MCF 10A (cell line): ENCODE results near the gene ZNF740. TPM values are rescaled to one million over a fixed set of nuclear protein-coding genes. Genes with fewer than 3 reads are reported as not detected.
A peak's percentile ranks its signal among the peaks of the same experiment; 100 is the strongest.

Experiments used
- BruUV-seq: library from RNA; stranded (reverse); fragments of 400-500 nt; replicated peaks from 2 replicates; lab custom pipeline; 2021; lab: Mats Ljungman, UMichigan
- CTCF ChIA-PET: fragments of 300-600 bp; sonication (Branson Sonifier 250); formaldehyde crosslinking; extraction: SDS; loops from one replicate; lab custom pipeline; 2021; ENCODE audit warnings: antibody characterized with exemption, inconsistent platforms; lab: Yijun Ruan, JAX
- POLR2A ChIA-PET: fragments of 300-600, 350-650 bp; sonication (Branson Sonifier 250); formaldehyde crosslinking; extraction: SDS; loops from one replicate; lab custom pipeline; 2020; ENCODE audit warnings: antibody characterized with exemption, inconsistent platforms; lab: Yijun Ruan, JAX
- DNase-seq: peaks from one replicate; pipeline ENCODE4 v3.0.0-alpha.2; 2018; ENCODE audit not compliant: unreplicated experiment
- H3K27ac Mint-ChIP-seq: one replicate; pipeline ENCODE4 v1.8.0; 2022; ENCODE audit warnings: mild to moderate bottlenecking, low read depth, mixed read lengths; ENCODE audit not compliant: unreplicated experiment
- H3K27me3 Mint-ChIP-seq: one replicate; pipeline ENCODE4 v1.8.0; 2022; ENCODE audit warnings: mixed read lengths; ENCODE audit not compliant: insufficient read depth, unreplicated experiment
- H3K36me3 Mint-ChIP-seq: one replicate; pipeline ENCODE4 v1.8.0; 2022; ENCODE audit warnings: mild to moderate bottlenecking, moderate library complexity, mixed read lengths; ENCODE audit not compliant: insufficient read depth, unreplicated experiment
- H3K4me1 Mint-ChIP-seq: one replicate; pipeline ENCODE4 v1.8.0; 2022; ENCODE audit warnings: mixed read lengths; ENCODE audit not compliant: insufficient read depth, unreplicated experiment
- H3K4me3 Mint-ChIP-seq: one replicate; pipeline ENCODE4 v1.8.0; 2022; ENCODE audit warnings: mild to moderate bottlenecking, moderate library complexity, mixed read lengths; ENCODE audit not compliant: unreplicated experiment
- H3K9me3 Mint-ChIP-seq: one replicate; pipeline ENCODE4 v1.8.0; 2022; ENCODE audit warnings: mixed read lengths; ENCODE audit not compliant: unreplicated experiment
- intact Hi-C: fragments of 100-400 bp; cut with micrococcal nuclease; formaldehyde crosslinking; loops from 2 replicates; pipeline ENCODE4 v1.14.1; 2022
- total RNA-seq: library from RNA; stranded (reverse); gene quantifications from 2 replicates; pipeline ENCODE4 v1.2.3, GENCODE V29; 2022
- TF ChIP-seq, protein P1 (sequence below): fragments of 200-600 bp; IDR thresholded peaks from one replicate; pipeline ENCODE4 v1.8.0; 2022; ENCODE audit warnings: antibody characterized with exemption, mild to moderate bottlenecking; ENCODE audit not compliant: unreplicated experiment

The ZNF740 gene
- total RNA-seq, 1 experiment from 2014 or later = 36.2 TPM

DNA sequence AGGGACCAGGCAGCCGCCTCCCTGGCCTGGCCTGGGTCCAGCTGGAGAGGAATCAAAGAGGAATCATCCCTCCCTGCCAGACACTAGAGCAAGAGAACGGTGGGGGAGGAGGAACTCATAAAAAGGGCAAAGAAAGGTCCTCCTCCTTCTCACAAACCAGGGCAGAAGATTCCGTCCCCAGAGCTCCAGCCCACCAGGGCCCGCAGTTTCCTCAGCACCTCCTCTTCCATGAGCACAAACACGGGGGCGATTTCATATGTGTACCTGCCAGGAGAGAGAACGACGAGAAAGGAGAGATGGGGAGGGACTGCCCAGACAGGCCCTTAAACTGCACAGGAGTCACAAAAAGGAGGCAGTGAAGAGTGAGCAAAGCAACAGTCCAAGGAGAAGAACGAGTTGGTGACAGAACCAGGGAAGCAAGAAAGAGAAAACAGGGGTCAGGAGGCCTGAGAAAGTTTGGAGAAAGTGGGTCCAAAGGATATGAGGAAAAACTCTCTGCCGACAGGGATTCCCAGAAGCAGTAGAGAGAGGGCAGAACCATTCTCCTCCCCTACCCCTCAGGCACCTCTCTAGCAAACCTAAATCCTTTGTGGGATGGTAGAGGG lies 8.7 kb upstream of the ZNF740 start:
- no peak overlapping the region for H3K4me3 Mint-ChIP-seq
- peaks cover 22% of the 10 kb centered on the region for H3K36me3 Mint-ChIP-seq
- peaks cover 18% of the 10 kb centered on the region for H3K4me1 Mint-ChIP-seq
- ChIA-PET POLR2A (no interaction called here), CTCF (interaction anchor here (0.6 to 2.0 kb wide), 3 partner anchors 12 to 40 kb away, joined by 3 to 9 read pairs (median 7); no protein-coding TSS in a partner anchor)
- no peaks in the 10 kb centered on the region for H3K27me3 Mint-ChIP-seq
- no TSS peak for BruUV-seq
- no peak for DNase-seq
- intact Hi-C loops = no loop called here
- H3K9me3 Mint-ChIP-seq = no peaks in the 10 kb centered on the region
- TF ChIP-seq, protein P1, sequence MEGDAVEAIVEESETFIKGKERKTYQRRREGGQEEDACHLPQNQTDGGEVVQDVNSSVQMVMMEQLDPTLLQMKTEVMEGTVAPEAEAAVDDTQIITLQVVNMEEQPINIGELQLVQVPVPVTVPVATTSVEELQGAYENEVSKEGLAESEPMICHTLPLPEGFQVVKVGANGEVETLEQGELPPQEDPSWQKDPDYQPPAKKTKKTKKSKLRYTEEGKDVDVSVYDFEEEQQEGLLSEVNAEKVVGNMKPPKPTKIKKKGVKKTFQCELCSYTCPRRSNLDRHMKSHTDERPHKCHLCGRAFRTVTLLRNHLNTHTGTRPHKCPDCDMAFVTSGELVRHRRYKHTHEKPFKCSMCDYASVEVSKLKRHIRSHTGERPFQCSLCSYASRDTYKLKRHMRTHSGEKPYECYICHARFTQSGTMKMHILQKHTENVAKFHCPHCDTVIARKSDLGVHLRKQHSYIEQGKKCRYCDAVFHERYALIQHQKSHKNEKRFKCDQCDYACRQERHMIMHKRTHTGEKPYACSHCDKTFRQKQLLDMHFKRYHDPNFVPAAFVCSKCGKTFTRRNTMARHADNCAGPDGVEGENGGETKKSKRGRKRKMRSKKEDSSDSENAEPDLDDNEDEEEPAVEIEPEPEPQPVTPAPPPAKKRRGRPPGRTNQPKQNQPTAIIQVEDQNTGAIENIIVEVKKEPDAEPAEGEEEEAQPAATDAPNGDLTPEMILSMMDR = no peak
- H3K27ac Mint-ChIP-seq = peak overlapping the region; percentile 56

DNA sequence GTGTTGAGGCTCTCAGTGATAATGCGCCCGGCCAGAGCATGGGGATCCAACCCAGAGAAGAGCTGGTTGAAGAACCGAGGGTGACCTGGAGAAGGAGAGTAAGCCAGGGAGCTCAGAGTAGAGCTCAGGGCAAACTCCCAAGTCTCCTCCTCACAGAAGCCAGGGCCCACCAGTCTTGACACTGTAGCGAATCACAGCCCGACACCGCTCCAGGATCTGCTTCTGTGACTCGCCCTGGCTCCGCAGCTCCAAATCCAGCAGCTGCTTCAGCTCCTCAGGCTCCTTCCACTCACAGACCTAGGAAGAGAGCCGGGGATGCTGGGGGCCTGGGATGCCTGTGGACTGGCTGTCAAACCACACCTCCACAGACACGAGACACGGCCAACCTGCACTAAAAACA lies 8.2 kb upstream of the ZNF740 start:
- TF ChIP-seq, protein P1 = no peak
- Mint-ChIP-seq H3K27me3 (no peaks in the 10 kb centered on the region), H3K4me3 (no peak overlapping the region), H3K27ac (peak overlapping the region; percentile 56), H3K4me1 (peaks cover 18% of the 10 kb centered on the region), H3K36me3 (peaks cover 22% of the 10 kb centered on the region), H3K9me3 (no peaks in the 10 kb centered on the region)
- BruUV-seq = no TSS peak
- CTCF ChIA-PET = interaction anchor here (0.6 to 1.9 kb wide), 2 partner anchors 12 to 397 kb away, joined by 3 to 9 read pairs; no protein-coding TSS in a partner anchor
- intact Hi-C loops = no loop called here
- POLR2A ChIA-PET = no interaction called here
- no peak for DNase-seq

DNA sequence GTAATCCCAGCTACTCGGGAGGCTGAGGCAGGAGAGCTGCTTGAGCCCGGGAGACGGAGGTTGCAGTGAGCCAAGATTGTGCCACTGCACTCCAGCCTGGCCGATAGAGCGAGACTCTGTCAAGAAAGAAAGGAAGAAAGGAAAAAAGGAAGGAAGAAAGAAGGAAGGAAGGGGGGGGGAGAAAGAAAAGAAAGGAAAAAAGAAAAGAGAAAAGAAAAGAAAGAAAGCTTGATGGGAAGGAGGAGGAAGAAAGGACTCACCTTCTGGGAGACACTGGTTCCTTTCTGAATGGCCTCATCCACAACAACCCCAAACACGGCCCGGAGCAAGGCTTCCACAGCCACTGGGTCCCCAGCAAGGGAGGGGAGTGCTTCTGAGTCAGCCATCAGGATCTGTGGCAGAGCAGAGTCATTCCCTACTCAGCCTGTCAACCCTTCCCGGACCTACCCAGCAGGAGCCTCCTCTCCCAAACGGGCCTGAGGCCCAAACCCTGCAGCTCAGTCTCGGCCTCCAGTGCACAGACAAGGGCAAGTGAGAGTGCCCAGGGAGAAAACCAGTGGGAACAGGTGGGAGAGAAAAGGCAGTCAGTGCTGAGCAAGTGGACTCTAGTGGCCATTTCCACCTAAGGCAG lies 7.3 kb upstream of the ZNF740 start:
- peaks cover 18% of the 10 kb centered on the region for H3K4me1 Mint-ChIP-seq
- ChIA-PET CTCF (interaction anchor here (1.9 to 2.7 kb wide), 2 partner anchors 13 to 108 kb away, joined by 7 to 9 read pairs; no protein-coding TSS in a partner anchor), POLR2A (no interaction called here)
- no TSS peak for BruUV-seq
- no peak overlapping the region for H3K4me3 Mint-ChIP-seq
- H3K27me3 Mint-ChIP-seq = no peaks in the 10 kb centered on the region
- intact Hi-C loops = no loop called here
- no peak for DNase-seq
- no peaks in the 10 kb centered on the region for H3K9me3 Mint-ChIP-seq
- no peak overlapping the region for H3K27ac Mint-ChIP-seq
- H3K36me3 Mint-ChIP-seq = peaks cover 22% of the 10 kb centered on the region
- TF ChIP-seq, protein P1 = no peak

DNA sequence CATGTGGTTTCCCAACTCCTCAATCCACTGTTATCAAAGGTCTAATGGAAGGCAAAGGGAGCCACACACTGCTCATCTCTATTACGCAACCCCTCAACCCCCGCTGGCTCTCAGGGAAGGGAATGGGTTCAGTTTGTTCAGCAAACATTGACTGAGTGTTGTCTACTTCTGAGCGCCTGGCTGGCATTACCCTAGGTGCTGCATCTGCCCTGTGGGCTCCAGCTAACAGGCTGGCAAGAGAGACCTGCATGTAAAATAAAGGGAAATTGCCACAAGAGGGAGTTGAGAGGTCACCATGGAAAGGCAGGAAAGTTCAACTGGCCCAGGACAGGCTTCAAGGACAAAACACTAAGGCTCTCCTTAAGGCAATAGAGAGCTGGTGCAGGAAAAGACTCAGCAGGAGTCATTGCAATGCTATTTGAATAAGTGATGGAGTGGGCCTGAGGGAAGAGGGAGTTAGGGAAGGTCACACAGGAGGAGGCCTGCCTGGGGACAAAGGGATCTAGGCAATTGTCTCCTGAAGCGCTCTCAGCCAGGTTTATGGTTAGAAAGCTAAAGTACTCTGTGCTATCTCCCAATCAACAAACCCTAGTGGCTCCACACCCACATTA lies 5.5 kb upstream of the ZNF740 start:
- BruUV-seq = no TSS peak
- ChIA-PET POLR2A (interaction anchor here (0.7 kb wide), 1 partner anchor 129 kb away, joined by 3 read pairs; no protein-coding TSS in a partner anchor), CTCF (interaction anchor here (1.0 to 2.7 kb wide), 4 partner anchors 11 to 109 kb away, joined by 3 to 8 read pairs (median 5); no protein-coding TSS in a partner anchor)
- TF ChIP-seq, protein P1 = peak; percentile 18
- Mint-ChIP-seq H3K36me3 (peaks cover 24% of the 10 kb centered on the region), H3K27ac (no peak overlapping the region), H3K4me1 (peaks cover 23% of the 10 kb centered on the region), H3K27me3 (no peaks in the 10 kb centered on the region), H3K9me3 (no peaks in the 10 kb centered on the region), H3K4me3 (no peak overlapping the region)
- peak; percentile 61 for DNase-seq
- intact Hi-C loops = no loop called here
